Measurements from ENCODE around the gene TSPAN8. TPM values are rescaled to one million over a fixed set of nuclear protein-coding genes. Genes with fewer than 3 reads are reported as not detected.
"Not testable (repeated sequence)": the region's sequence is repeated elsewhere in the genome, so short reads cannot be mapped to it uniquely, and the experiment has no call there.

The TSPAN8 gene
- polyA plus RNA-seq, 1 experiment: not detected

- Histone ChIP-seq H3K27me3 (ENCODE audit: control insufficient read depth, insufficient read depth, low read length) (no peaks in the 10 kb centered on the region), H3K9me3 (ENCODE audit: control insufficient read depth, insufficient read depth, low read length) (no peaks in the 10 kb centered on the region), H3K27ac (ENCODE audit: low read depth, low read length) (no peak overlapping the region), H3K4me3 (ENCODE audit: low read depth, low read length) (no peak overlapping the region)
- DNase-seq (ENCODE audit: low read depth, low spot score): no peak
- TF ChIP-seq CTCF (IDR thresholded peaks at IDR 0.05; ENCODE audit: low read depth, low read length): no peak
- ChIA-PET POLR2A (no interaction called here), CTCF (no interaction called here)
These were observed 4.9 kb downstream of the TSPAN8 start for GRCh38 chr12:71152851-71153250.

GRCh38 chr12:71150041-71150440, 7.8 kb downstream of the TSPAN8 start:
- H3K27me3 ChIP-seq (ENCODE audit: control insufficient read depth, insufficient read depth, low read length); H3K9me3 ChIP-seq (ENCODE audit: control insufficient read depth, insufficient read depth, low read length); POLR2A ChIA-PET; H3K4me3 ChIP-seq (ENCODE audit: low read depth, low read length); CTCF ChIA-PET; DNase-seq (ENCODE audit: low read depth, low spot score); H3K27ac ChIP-seq (ENCODE audit: low read depth, low read length): not testable (repeated sequence)

- Histone ChIP-seq H3K4me3 (ENCODE audit: low read depth, low read length) (no peak overlapping the region), H3K27me3 (ENCODE audit: control insufficient read depth, insufficient read depth, low read length) (no peaks in the 10 kb centered on the region), H3K9me3 (ENCODE audit: control insufficient read depth, insufficient read depth, low read length) (no peaks in the 10 kb centered on the region), H3K27ac (ENCODE audit: low read depth, low read length) (no peak overlapping the region)
- no peak for DNase-seq (ENCODE audit: low read depth, low spot score)
- ChIA-PET CTCF (no interaction called here), POLR2A (no interaction called here)
- TF ChIP-seq CTCF (IDR thresholded peaks at IDR 0.05; ENCODE audit: low read depth, low read length): no peak
These were observed 13.1 kb downstream of the TSPAN8 start for GRCh38 chr12:71144682-71145081.

GRCh38 chr12:71142956-71143355, 14.8 kb downstream of the TSPAN8 start:
- Histone ChIP-seq H3K27me3 (ENCODE audit: control insufficient read depth, insufficient read depth, low read length) (no peaks in the 10 kb centered on the region), H3K9me3 (ENCODE audit: control insufficient read depth, insufficient read depth, low read length) (no peaks in the 10 kb centered on the region), H3K27ac (ENCODE audit: low read depth, low read length) (no peak overlapping the region), H3K4me3 (ENCODE audit: low read depth, low read length) (no peak overlapping the region)
- POLR2A ChIA-PET: no interaction called here
- no peak for DNase-seq (ENCODE audit: low read depth, low spot score)
- CTCF ChIA-PET: no interaction called here
- no peak for TF ChIP-seq CTCF (IDR thresholded peaks at IDR 0.05; ENCODE audit: low read depth, low read length)

GRCh38 chr12:71142016-71142415, 15.8 kb downstream of the TSPAN8 start:
- DNase-seq (ENCODE audit: low read depth, low spot score): no peak
- H3K4me3 ChIP-seq (ENCODE audit: low read depth, low read length): no peak overlapping the region
- H3K27ac ChIP-seq (ENCODE audit: low read depth, low read length): no peak overlapping the region
- H3K9me3 ChIP-seq (ENCODE audit: control insufficient read depth, insufficient read depth, low read length): no peaks in the 10 kb centered on the region
- ChIA-PET POLR2A (no interaction called here), CTCF (no interaction called here)
- H3K27me3 ChIP-seq (ENCODE audit: control insufficient read depth, insufficient read depth, low read length): no peaks in the 10 kb centered on the region
- no peak for TF ChIP-seq CTCF (IDR thresholded peaks at IDR 0.05; ENCODE audit: low read depth, low read length)

GRCh38 chr12:71141378-71141926, 16.3 kb downstream of the TSPAN8 start:
- ChIA-PET CTCF (no interaction called here), POLR2A (no interaction called here)
- Histone ChIP-seq H3K4me3 (ENCODE audit: low read depth, low read length) (no peak overlapping the region), H3K9me3 (ENCODE audit: control insufficient read depth, insufficient read depth, low read length) (no peaks in the 10 kb centered on the region), H3K27ac (ENCODE audit: low read depth, low read length) (no peak overlapping the region), H3K27me3 (ENCODE audit: control insufficient read depth, insufficient read depth, low read length) (no peaks in the 10 kb centered on the region)
- no peak for TF ChIP-seq CTCF (IDR thresholded peaks at IDR 0.05; ENCODE audit: low read depth, low read length)
- no peak for DNase-seq (ENCODE audit: low read depth, low spot score)

Measured in AG04450 (cell line).